HG03558 (cell line): ENCODE results near the gene SLC17A7.

Source experiments
- ATAC-seq: cut with Tn5 transposase; IDR thresholded peaks from one replicate; pipeline ENCODE4 v1.9.1; 2021; ENCODE audit warnings: moderate number of reproducible peaks; ENCODE audit not compliant: unreplicated experiment; ENCODE audit errors: extremely low read depth

Gene SLC17A7

DNA sequence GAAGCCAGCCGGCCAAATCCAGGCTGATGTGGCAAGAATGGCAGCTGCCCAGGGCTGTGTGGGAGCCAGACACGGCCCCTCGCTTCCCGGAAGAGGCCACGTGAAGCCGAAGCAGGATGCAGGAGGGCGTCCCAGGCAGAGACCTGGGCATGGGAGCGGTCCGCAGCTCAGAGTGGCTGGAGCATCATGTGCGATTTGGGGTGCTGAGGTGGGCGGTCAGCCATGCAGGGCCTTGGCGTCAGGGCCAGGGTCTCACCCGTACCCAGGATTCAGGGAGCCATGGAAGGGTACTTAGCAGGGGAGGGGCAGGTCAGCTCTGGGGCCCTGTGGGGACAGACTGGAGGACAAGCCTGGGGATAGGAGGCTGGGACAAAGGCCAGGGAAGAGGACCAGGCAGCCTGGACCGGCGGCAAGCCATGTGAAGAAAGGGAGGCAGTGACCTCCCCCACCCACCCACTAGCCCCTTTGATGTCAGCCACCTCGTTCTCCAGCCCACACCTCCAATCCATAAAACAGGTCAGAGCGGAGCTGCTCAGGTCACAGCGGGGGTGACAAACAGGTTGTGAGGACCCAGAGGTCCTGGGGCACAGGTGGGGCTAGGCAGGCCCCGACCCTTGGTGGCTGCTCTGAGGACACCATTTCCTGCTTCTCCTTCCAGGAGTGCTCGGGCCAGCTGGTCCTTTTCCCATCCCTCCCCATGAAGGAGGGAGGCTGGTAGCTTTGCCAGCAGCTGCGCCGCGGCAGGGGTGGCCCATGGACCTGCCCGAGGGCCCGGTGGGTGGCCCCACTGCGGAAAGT, 51.0 kb downstream of the SLC17A7 start:
- no peak for ATAC-seq

DNA sequence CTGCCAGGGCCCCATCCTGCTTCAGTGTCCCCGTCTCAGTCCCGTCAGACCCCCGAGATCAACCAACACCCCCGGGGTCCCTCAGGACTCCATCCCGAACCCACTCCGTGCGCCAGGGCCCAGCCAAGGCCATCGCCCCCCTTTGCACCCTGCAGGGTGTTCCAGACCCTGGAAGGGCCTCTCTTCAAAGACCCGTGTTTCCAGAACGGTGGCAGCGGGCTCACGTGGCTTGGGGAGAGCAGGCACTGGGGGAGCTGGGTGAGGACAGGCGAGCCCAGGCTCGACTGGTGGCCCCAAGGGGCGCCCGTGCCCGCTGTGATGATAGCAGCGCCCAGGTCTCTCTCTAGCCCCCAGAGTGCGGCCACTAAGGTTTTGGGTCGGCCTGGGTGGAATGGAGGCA, 51.9 kb downstream of the SLC17A7 start:
- no peak for ATAC-seq

DNA sequence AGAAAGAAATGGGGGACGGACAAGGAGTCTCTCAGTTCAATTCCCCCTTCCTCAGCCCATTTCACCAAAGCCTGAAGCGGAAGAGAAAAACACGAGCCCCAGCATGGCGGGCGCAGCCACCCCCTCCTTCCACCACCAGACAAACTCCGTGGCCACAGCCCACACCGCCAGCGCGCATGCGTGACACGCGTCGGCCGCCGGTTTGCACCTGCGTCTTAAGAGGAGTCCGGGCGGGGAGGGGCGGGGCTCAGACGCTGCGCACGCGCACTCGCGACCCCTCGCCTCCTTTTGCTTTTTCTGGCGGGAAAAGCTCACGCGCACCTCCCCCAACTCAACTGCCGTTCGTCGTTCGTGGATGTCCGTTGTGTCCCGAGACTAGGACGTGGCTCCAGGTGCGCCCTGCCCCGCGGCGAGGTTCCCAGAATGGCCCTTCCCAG, 53.4 kb downstream of the SLC17A7 start, which contains the start of gene KASH5:
TSS of gene KASH5 (plus strand) at position 314 of the 437 bp plus-strand sequence. CDS start 2,635 bp downstream, outside the sequence.
- ATAC-seq: no peak

DNA sequence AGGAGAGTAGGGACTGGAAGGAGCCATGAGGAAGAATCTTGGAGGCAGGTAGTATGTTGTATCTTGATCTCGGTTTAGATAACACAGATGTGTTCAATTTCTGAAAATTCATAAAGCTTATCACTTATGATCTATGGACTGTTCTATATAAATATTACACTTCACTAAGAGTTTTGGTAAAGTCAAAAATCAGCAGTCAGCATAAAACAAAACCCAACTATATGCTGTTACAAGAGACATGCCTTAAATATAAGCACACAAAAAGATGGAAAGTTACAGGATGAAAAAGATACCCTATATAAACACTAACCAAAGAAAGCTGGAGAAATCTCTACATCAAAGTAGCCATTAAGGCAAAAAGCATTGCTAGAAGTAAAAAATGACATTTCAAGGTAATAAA, 57.7 kb downstream of the SLC17A7 start:
- ATAC-seq: no peak

DNA sequence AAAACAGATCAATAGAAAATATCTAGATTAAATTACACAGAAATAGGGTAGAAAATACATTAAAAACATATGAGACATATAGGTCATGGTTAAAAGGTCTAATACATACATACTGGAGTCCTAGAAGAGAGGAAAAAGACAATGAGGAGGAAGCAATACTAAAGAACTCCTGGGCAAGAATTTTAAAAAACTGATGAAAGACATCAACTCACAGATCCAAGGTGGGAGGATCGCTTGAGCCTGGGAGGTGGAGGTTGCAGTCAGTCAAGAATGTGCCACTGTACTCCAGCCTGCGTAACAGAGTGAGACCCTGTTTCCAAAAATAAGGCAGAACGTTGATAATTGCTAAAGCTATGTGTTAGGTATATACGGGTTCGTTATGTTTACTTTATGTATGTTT, 58.7 kb downstream of the SLC17A7 start:
- no peak for ATAC-seq

DNA sequence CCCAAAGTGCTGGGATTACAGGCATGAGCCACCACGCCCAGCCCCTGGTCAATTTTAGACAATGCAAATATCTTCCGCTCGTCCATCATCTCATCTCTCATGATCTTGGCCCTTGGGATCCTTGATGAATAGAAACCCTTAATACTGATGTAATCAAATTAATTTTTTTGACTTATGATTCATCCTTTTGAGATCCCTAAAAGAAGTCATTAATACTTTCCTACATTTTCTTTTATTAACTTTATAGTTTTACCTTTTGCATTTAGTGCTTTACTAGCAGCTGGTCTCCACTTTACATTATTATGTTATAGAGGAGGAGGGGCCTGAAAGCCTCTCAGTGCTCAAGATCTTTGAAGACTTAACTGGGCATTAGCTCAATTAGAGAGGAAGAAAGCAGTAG, 60.9 kb downstream of the SLC17A7 start:
- no peak for ATAC-seq
